ENCODE data around the gene SHD. TPM values are rescaled to one million over a fixed set of nuclear protein-coding genes. Genes with fewer than 3 reads are reported as not detected.
"Not testable (repeated sequence)": the region's sequence is repeated elsewhere in the genome, so short reads cannot be mapped to it uniquely, and the experiment has no call there.

SHD gene
- total RNA-seq, 1 experiment from 2014 or later: not detected

GRCh38 chr19:4316956-4317355 is 37.9 kb downstream of the SHD start:
- no peak for DNase-seq (ENCODE audit: low read depth)
- in situ Hi-C loops (cut with HindIII; ENCODE audit: low pct_unique_long_range_greater_than_20kb, low sequenced_read_pairs): no loop called here

GRCh38 chr19:4318460-4318859 is 39.4 kb downstream of the SHD start:
- no peak for DNase-seq (ENCODE audit: low read depth)
- in situ Hi-C loops (cut with HindIII; ENCODE audit: low pct_unique_long_range_greater_than_20kb, low sequenced_read_pairs): no loop called here

DNA sequence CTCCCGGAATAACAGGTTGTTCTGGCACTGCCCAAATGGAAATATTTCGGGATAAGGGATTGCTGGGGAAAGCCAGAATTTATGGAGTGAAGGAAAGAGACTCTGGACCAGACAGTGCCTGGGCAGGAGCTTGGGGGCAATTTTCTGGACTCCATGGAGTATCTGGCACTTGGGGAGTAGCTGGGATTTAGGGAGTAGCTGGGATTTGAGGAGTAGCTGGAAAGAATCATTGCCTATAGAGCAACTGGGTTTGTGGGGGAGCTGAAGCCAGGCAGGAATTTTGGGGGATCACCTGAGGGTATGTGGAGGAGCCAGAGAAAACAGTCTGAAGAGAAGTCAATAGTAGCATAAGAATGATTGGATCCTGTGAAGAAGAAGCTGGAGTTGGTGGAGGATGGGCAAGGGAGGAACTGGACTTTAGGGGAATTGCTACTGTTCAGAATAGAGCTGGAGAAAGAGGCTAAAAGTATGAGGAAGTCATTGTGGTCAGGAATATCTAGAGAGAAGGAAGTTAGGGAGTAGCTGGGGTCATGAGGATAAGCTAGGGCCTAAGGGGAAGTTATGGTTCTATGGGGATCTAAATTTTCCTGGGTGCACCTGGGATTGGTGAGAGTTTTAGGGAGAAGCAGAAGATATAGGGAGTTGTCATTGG is 40.1 kb downstream of the SHD start:
- no peak for DNase-seq (ENCODE audit: low read depth)
- in situ Hi-C loops (cut with HindIII; ENCODE audit: low pct_unique_long_range_greater_than_20kb, low sequenced_read_pairs): no loop called here

DNA sequence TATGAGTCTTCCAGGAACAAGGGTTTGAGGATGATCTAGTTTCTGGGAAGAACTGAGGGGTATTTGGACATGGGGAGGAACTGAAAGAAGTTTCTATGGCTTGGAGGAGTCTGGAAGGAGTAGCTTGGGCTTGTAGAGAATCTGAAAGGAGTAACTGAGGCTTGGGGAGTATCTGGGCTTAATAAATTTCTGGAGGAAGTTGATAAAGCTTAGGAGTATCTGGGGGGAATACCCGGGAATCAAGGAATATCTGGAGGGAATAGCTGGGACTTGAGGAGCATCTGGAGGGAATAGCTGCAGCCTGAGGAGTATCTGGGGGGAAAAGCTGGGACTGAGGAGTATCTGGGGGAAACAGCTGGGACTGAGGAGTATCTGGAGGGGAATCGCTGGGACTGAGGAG is 41.4 kb downstream of the SHD start:
- DNase-seq (ENCODE audit: low read depth): no peak
- in situ Hi-C loops (cut with HindIII; ENCODE audit: low pct_unique_long_range_greater_than_20kb, low sequenced_read_pairs): no loop called here

DNA sequence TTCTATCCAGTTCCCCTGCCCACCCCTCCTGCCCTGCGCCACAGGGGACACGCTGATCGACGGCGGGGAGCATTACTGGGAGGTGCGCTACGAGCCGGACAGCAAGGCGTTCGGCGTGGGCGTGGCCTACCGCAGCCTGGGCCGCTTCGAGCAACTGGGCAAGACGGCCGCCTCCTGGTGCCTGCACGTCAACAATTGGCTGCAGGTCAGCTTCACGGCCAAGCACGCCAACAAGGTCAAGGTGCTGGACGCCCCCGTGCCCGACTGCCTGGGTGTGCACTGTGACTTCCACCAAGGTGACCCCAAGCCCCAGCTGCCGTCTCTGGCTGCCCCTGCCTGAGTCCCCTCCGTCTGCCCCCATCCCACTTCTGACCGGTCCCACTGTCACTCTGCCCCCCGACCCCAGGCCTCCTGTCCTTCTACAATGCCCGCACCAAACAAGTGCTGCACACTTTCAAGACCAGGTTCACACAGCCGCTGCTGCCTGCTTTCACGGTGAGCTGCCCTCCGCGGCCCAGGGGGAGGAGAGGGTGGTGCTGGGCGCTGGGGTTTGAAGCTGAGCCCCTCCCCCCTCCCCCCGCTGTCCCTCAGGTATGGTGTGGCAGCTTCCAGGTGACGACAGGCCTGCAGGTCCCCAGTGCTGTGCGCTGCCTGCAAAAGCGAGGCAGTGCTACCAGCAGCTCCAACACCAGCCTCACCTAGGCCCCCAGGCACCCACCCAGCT is 44.0 kb downstream of the SHD start:
- in situ Hi-C loops (cut with HindIII; ENCODE audit: low pct_unique_long_range_greater_than_20kb, low sequenced_read_pairs): no loop called here
- DNase-seq (ENCODE audit: low read depth): no peak

GRCh38 chr19:4323692-4324091 is 44.6 kb downstream of the SHD start:
- in situ Hi-C loops (cut with HindIII; ENCODE audit: low pct_unique_long_range_greater_than_20kb, low sequenced_read_pairs): no loop called here
- no peak for DNase-seq (ENCODE audit: low read depth)

DNA sequence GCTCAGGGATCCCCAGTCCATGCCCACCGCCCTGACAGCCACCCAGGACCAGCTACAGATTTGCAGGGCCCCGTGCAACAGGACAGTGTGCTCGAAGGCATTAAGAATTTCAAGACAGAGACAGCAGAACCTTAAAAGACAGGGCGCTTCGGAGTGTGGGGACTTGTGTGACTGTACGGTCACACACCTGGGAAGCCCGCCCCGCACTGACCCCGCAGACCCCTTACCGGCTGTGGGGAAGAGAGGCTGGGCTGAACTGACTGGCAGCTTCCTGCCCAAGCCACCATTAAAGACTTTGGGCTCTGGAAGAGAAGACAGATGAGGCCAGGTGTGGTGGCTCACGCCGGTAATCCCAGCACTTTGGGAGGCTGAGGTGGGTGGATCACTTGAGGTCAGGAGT is 45.2 kb downstream of the SHD start:
- in situ Hi-C loops (cut with HindIII; ENCODE audit: low pct_unique_long_range_greater_than_20kb, low sequenced_read_pairs): no loop called here
- DNase-seq (ENCODE audit: low read depth): no peak

- DNase-seq (ENCODE audit: low read depth): no peak
- in situ Hi-C loops (cut with HindIII; ENCODE audit: low pct_unique_long_range_greater_than_20kb, low sequenced_read_pairs): no loop called here
Measured at GRCh38 chr19:4326215-4326836, 47.3 kb downstream of the SHD start.

DNA sequence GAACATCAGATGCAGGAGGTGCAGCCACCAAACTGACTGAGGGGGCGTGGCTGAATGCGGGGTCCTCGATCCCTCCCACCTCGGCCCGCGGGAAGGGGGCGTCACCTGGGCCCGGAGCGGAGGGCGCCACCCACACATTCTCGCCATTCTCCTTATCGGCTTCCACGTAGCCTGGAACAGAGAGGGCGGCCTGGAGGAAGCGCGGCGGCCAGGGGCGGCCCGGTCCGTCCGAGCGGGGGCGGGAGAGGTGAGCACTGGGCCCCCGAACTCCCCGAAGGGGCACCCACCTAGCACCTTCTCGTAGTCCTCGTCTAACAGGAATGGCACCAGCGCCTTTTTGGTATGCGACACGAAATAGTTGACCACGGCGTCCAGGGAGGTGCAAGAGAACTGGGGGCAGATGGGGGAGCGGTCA is 47.8 kb downstream of the SHD start:
- in situ Hi-C loops (cut with HindIII; ENCODE audit: low pct_unique_long_range_greater_than_20kb, low sequenced_read_pairs): no loop called here
- no peak for DNase-seq (ENCODE audit: low read depth)

GRCh38 chr19:4327252-4327876 is 48.3 kb downstream of the SHD start:
- peak; percentile 80 for DNase-seq (ENCODE audit: low read depth)
- in situ Hi-C loops (cut with HindIII; ENCODE audit: low pct_unique_long_range_greater_than_20kb, low sequenced_read_pairs): no loop called here

GRCh38 chr19:4327877-4328242 is 48.8 kb downstream of the SHD start:
- peak; percentile 82 for DNase-seq (ENCODE audit: low read depth)
- in situ Hi-C loops (cut with HindIII; ENCODE audit: low pct_unique_long_range_greater_than_20kb, low sequenced_read_pairs): no loop called here

DNA sequence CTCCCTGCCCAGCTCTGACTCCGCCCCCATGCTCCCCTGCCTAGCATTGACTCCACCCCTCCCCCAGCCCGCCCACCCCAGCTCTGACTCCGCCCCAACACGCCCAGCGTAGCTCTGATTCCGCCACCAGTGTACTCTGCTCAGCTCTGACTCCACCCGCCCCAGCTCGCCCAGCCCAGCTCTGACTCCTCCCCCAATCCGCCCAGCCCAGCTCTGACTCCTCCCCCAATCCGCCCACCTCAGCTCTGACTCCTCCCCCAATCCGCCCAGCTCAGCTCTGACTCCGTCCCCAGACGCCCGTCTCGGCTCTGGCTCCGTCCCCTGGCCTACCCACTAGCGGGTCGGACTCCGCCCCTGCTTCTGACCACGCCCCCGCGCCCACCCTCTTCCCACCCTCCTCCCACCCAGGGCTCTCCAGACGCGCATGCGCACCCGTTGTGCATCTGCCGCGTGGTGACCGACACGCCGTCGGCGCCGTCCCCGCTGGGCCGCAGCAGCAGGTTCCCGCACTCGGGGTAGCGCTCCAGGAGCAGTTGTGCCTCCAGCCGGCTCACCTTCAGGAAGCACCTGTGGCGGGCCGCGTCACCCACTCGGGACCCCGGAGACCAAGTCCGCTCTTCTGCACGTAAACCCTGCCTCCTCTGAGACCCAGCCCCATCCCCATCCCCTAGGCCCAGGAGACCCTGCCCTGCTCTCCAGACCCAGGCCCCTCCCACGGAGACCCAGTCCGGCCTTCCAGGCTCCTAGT is 49.4 kb downstream of the SHD start:
- in situ Hi-C loops (cut with HindIII; ENCODE audit: low pct_unique_long_range_greater_than_20kb, low sequenced_read_pairs): no loop called here
- peak; percentile 94 for DNase-seq (ENCODE audit: low read depth)

DNA sequence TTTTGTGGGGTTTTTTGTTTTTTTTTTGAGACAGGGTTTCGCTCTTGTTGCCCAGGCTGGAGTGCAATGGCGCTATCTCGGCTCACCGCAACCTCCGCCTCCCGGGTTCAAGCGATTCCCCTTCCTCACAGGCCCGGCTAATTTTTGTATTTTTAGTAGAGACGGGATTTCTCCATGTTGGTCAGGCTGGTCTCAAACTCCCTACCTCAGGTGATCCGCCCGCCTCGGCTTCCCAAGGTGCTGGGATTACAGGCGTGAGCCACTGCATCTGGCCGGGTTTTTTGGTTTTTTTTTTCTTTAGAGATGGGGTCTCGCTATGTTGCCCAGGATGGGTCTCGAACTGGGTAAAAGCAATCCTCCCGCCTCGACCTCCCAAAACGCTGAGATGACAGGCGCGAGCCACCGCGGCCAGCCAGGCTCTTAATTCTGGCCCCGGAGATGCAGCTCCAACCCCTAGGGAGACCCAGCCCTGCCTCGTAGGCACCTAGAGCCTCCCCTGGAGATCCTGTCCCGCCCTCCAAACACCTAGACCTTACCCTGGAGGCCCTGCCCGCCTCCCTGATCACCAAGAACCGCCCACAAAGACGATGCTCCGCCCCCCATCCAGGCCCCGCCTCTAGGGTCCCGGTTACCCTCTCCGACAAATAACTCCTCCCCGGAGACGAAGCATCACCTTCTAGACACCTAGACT is 50.1 kb downstream of the SHD start:
- in situ Hi-C loops (cut with HindIII; ENCODE audit: low pct_unique_long_range_greater_than_20kb, low sequenced_read_pairs); DNase-seq (ENCODE audit: low read depth): not testable (repeated sequence)

DNA sequence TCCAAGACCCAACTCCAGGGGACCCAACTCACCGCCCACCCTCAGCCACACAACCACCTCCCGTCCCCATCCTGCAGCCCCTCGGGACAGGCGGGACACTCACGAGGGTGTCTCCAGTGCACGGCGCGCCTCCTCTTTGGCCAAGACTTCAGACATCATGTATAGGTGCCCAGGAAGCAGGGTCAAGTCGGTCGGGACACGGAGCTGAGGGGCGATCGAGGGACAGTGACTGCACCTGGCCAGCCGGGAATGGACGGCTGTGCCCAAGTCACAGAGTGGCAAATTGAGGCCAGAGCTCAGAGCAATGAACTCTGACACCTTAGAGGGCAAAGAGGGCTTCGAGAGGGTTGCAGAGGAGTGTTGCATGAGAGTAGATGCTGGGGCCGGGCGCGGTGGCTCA is 50.8 kb downstream of the SHD start:
- no peak for DNase-seq (ENCODE audit: low read depth)
- in situ Hi-C loops (cut with HindIII; ENCODE audit: low pct_unique_long_range_greater_than_20kb, low sequenced_read_pairs): no loop called here

DNA sequence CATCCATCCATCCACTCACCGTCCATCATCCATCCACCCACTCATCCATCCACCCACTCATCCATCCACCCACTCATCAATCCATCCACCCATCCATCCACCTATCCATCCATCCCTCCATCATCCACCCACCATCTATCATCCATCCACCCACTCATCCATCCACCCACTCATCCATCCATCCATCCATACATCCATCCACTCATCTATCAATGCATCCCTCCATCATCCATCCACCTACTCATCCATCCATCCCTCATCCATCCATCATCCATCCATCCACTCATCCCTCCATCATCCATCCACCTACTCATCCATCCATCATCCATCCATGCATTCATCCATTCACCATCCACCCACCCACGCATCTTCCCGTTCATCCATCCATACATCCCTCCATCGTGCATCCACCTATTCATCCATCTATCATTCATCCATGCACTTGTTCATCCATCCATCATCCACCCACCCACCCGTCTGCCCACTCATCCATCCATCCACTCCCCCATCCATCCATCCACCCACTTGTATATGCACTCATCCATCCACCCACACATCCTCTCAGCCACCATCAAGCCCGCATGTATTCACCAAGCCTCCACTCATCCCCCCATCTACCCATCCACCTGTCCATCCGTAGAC is 56.0 kb downstream of the SHD start:
- in situ Hi-C loops (cut with HindIII; ENCODE audit: low pct_unique_long_range_greater_than_20kb, low sequenced_read_pairs): no loop called here
- DNase-seq (ENCODE audit: low read depth): no peak

GRCh38 chr19:4337906-4338440 is 58.9 kb downstream of the SHD start:
- no peak for DNase-seq (ENCODE audit: low read depth)
- in situ Hi-C loops (cut with HindIII; ENCODE audit: low pct_unique_long_range_greater_than_20kb, low sequenced_read_pairs): no loop called here
